ENCODE data around the gene BOK.
A peak's percentile ranks its signal among the peaks of the same experiment; 100 is the strongest.

The BOK gene

GRCh38 chr2:241539616-241540374, 18.8 kb upstream of the BOK start:
- DNase-seq = no peak

GRCh38 chr2:241540401-241540770, 18.2 kb upstream of the BOK start:
- DNase-seq = no peak

- peak; percentile 49 to 59 for DNase-seq
Observed at GRCh38 chr2:241540771-241541561, 17.6 kb upstream of the BOK start.

- DNase-seq = no peak
Observed at GRCh38 chr2:241541564-241542277, 16.8 kb upstream of the BOK start.

- DNase-seq = no peak
Observed at GRCh38 chr2:241542278-241542605, 16.3 kb upstream of the BOK start.

GRCh38 chr2:241545106-241545505, 13.4 kb upstream of the BOK start:
- no peak for DNase-seq

GRCh38 chr2:241545523-241546473, 12.7 kb upstream of the BOK start:
- no peak for DNase-seq

GRCh38 chr2:241546771-241547498, 11.6 kb upstream of the BOK start:
- DNase-seq = no peak

GRCh38 chr2:241547781-241548450, 10.6 kb upstream of the BOK start:
- DNase-seq = no peak

GRCh38 chr2:241548451-241548835, 10.1 kb upstream of the BOK start:
- no peak for DNase-seq

GRCh38 chr2:241550616-241551580, 7.6 kb upstream of the BOK start:
- DNase-seq = no peak

- DNase-seq = no peak
Observed at GRCh38 chr2:241551599-241551997, 6.9 kb upstream of the BOK start.

GRCh38 chr2:241551998-241552737, 6.4 kb upstream of the BOK start:
- DNase-seq = no peak

GRCh38 chr2:241553512-241553830, 5.1 kb upstream of the BOK start:
- DNase-seq = no peak

GRCh38 chr2:241553981-241554380, 4.6 kb upstream of the BOK start:
- no peak for DNase-seq

GRCh38 chr2:241554610-241555322, 3.8 kb upstream of the BOK start:
- DNase-seq = no peak

- no peak for DNase-seq
Observed at GRCh38 chr2:241555711-241556110, 2.8 kb upstream of the BOK start.

GRCh38 chr2:241556746-241557145, 1.8 kb upstream of the BOK start:
- DNase-seq = no peak

Measured in CD4-positive, alpha-beta T cell treated with Interleukin-1 beta for 1 hour (primary cell).